Activated T-cell treated with anti-CD3 and anti-CD28 coated beads, Interleukin-2, amount 50 U/mL, for 24 hours (primary cell): Measurements from ENCODE around the gene SLC5A10.

Experiments
- DNase-seq: peaks from one replicate; pipeline ENCODE4 v3.0.0-alpha.2; 2020
- H3K27ac Mint-ChIP-seq: 2 replicates; pipeline ENCODE4 v1.8.0; 2020; ENCODE audit warnings: mild to moderate bottlenecking, mixed read lengths
- H3K27me3 Mint-ChIP-seq: 2 replicates; pipeline ENCODE4 v1.8.0; 2020; ENCODE audit warnings: mixed read lengths
- H3K36me3 Mint-ChIP-seq: 2 replicates; pipeline ENCODE4 v1.8.0; 2020; ENCODE audit warnings: low read depth, mixed read lengths
- H3K4me1 Mint-ChIP-seq: 2 replicates; pipeline ENCODE4 v1.8.0; 2020; ENCODE audit warnings: low read depth, mixed read lengths
- H3K4me3 Mint-ChIP-seq: 2 replicates; pipeline ENCODE4 v1.8.0; 2020; ENCODE audit warnings: mild to moderate bottlenecking, moderate library complexity, mixed read lengths
- H3K9me3 Mint-ChIP-seq: 2 replicates; pipeline ENCODE4 v1.8.0; 2020; ENCODE audit warnings: mixed read lengths

SLC5A10 gene

GRCh38 chr17:18932360-18933055, 19.5 kb upstream of the SLC5A10 start:
- H3K27me3 Mint-ChIP-seq: no peaks in the 10 kb centered on the region
- peaks cover 41% of the 10 kb centered on the region for H3K36me3 Mint-ChIP-seq
- no peak overlapping the region for H3K4me3 Mint-ChIP-seq
- H3K27ac Mint-ChIP-seq: peak overlapping the region; percentile 30
- H3K4me1 Mint-ChIP-seq: peaks cover 20% of the 10 kb centered on the region
- DNase-seq: no peak
- H3K9me3 Mint-ChIP-seq: no peaks in the 10 kb centered on the region

- Mint-ChIP-seq H3K4me1 (peaks cover 20% of the 10 kb centered on the region), H3K9me3 (no peaks in the 10 kb centered on the region), H3K27me3 (no peaks in the 10 kb centered on the region), H3K27ac (peak overlapping the region; percentile 30), H3K36me3 (peaks cover 38% of the 10 kb centered on the region), H3K4me3 (no peak overlapping the region)
- no peak for DNase-seq
Observed at GRCh38 chr17:18933102-18934058, 18.6 kb upstream of the SLC5A10 start.

GRCh38 chr17:18937981-18938691, 13.8 kb upstream of the SLC5A10 start:
- no peak overlapping the region for H3K4me3 Mint-ChIP-seq
- H3K4me1 Mint-ChIP-seq: peaks cover 7% of the 10 kb centered on the region
- H3K27ac Mint-ChIP-seq: no peak overlapping the region
- no peak for DNase-seq
- no peaks in the 10 kb centered on the region for H3K27me3 Mint-ChIP-seq
- no peaks in the 10 kb centered on the region for H3K9me3 Mint-ChIP-seq
- no peaks in the 10 kb centered on the region for H3K36me3 Mint-ChIP-seq

- no peak overlapping the region for H3K27ac Mint-ChIP-seq
- H3K4me3 Mint-ChIP-seq: no peak overlapping the region
- H3K36me3 Mint-ChIP-seq: no peaks in the 10 kb centered on the region
- H3K27me3 Mint-ChIP-seq: no peaks in the 10 kb centered on the region
- H3K4me1 Mint-ChIP-seq: peaks cover 2% of the 10 kb centered on the region
- H3K9me3 Mint-ChIP-seq: no peaks in the 10 kb centered on the region
- no peak for DNase-seq
Observed at GRCh38 chr17:18938692-18939023, 13.3 kb upstream of the SLC5A10 start.

- no peaks in the 10 kb centered on the region for H3K9me3 Mint-ChIP-seq
- DNase-seq: no peak
Observed at GRCh38 chr17:18944646-18945045, 7.3 kb upstream of the SLC5A10 start.

GRCh38 chr17:18946536-18946935, 5.4 kb upstream of the SLC5A10 start:
- H3K4me3 Mint-ChIP-seq: no peak overlapping the region
- no peaks in the 10 kb centered on the region for H3K4me1 Mint-ChIP-seq
- no peaks in the 10 kb centered on the region for H3K36me3 Mint-ChIP-seq
- H3K27me3 Mint-ChIP-seq: no peaks in the 10 kb centered on the region
- DNase-seq: no peak
- no peaks in the 10 kb centered on the region for H3K9me3 Mint-ChIP-seq
- H3K27ac Mint-ChIP-seq: no peak overlapping the region

More at GRCh38 chr17:18944646-18945045, 7.3 kb upstream of the SLC5A10 start:
- H3K4me3 Mint-ChIP-seq: no peak overlapping the region
- H3K27me3 Mint-ChIP-seq: no peaks in the 10 kb centered on the region
- H3K27ac Mint-ChIP-seq: no peak overlapping the region
- H3K4me1 Mint-ChIP-seq: no peaks in the 10 kb centered on the region
- H3K36me3 Mint-ChIP-seq: no peaks in the 10 kb centered on the region

GRCh38 chr17:18947866-18948265, 4.1 kb upstream of the SLC5A10 start:
- Mint-ChIP-seq H3K4me3 (no peak overlapping the region), H3K27me3 (no peaks in the 10 kb centered on the region), H3K27ac (no peak overlapping the region), H3K9me3 (no peaks in the 10 kb centered on the region), H3K4me1 (peaks cover 1% of the 10 kb centered on the region), H3K36me3 (no peaks in the 10 kb centered on the region)
- no peak for DNase-seq

- Mint-ChIP-seq H3K9me3 (no peaks in the 10 kb centered on the region), H3K36me3 (no peaks in the 10 kb centered on the region), H3K4me1 (peaks cover 3% of the 10 kb centered on the region), H3K27me3 (no peaks in the 10 kb centered on the region), H3K27ac (no peak overlapping the region), H3K4me3 (no peak overlapping the region)
- DNase-seq: no peak
Observed at GRCh38 chr17:18948476-18949006, 3.4 kb upstream of the SLC5A10 start.

GRCh38 chr17:18949566-18949965, 2.4 kb upstream of the SLC5A10 start:
- H3K4me3 Mint-ChIP-seq: no peak overlapping the region
- H3K9me3 Mint-ChIP-seq: no peaks in the 10 kb centered on the region
- no peaks in the 10 kb centered on the region for H3K36me3 Mint-ChIP-seq
- DNase-seq: no peak
- peaks cover 11% of the 10 kb centered on the region for H3K4me1 Mint-ChIP-seq
- no peak overlapping the region for H3K27ac Mint-ChIP-seq
- H3K27me3 Mint-ChIP-seq: no peaks in the 10 kb centered on the region

GRCh38 chr17:18950346-18950745, 1.6 kb upstream of the SLC5A10 start:
- Mint-ChIP-seq H3K4me1 (peaks cover 15% of the 10 kb centered on the region), H3K27ac (no peak overlapping the region), H3K36me3 (no peaks in the 10 kb centered on the region), H3K27me3 (no peaks in the 10 kb centered on the region), H3K4me3 (no peak overlapping the region), H3K9me3 (no peaks in the 10 kb centered on the region)
- no peak for DNase-seq

- Mint-ChIP-seq H3K9me3 (no peaks in the 10 kb centered on the region), H3K4me1 (peaks cover 20% of the 10 kb centered on the region), H3K27me3 (no peaks in the 10 kb centered on the region), H3K4me3 (no peak overlapping the region), H3K36me3 (no peaks in the 10 kb centered on the region), H3K27ac (no peak overlapping the region)
- no peak for DNase-seq
Observed at GRCh38 chr17:18950944-18951905, 740 bp upstream of the SLC5A10 start.

GRCh38 chr17:18953231-18953728, 1.3 kb downstream of the SLC5A10 start:
- no peak for DNase-seq
- H3K4me1 Mint-ChIP-seq: peaks cover 22% of the 10 kb centered on the region
- no peak overlapping the region for H3K27ac Mint-ChIP-seq
- no peak overlapping the region for H3K4me3 Mint-ChIP-seq
- no peaks in the 10 kb centered on the region for H3K27me3 Mint-ChIP-seq
- H3K36me3 Mint-ChIP-seq: no peaks in the 10 kb centered on the region
- H3K9me3 Mint-ChIP-seq: no peaks in the 10 kb centered on the region

- no peak for DNase-seq
- Mint-ChIP-seq H3K4me3 (no peak overlapping the region), H3K4me1 (peaks cover 22% of the 10 kb centered on the region), H3K27ac (no peak overlapping the region), H3K27me3 (no peaks in the 10 kb centered on the region), H3K36me3 (no peaks in the 10 kb centered on the region), H3K9me3 (no peaks in the 10 kb centered on the region)
Observed at GRCh38 chr17:18954321-18954720, 2.4 kb downstream of the SLC5A10 start.
